HG03139 (cell line): Measurements from ENCODE around the gene NR2C1.
"Not testable (repeated sequence)": the region's sequence is repeated elsewhere in the genome, so short reads cannot be mapped to it uniquely, and the experiment has no call there.

Source experiments
- ATAC-seq: cut with Tn5 transposase; IDR thresholded peaks from one replicate; pipeline ENCODE4 v1.9.1; 2021; ENCODE audit not compliant: unreplicated experiment

NR2C1 gene

DNA sequence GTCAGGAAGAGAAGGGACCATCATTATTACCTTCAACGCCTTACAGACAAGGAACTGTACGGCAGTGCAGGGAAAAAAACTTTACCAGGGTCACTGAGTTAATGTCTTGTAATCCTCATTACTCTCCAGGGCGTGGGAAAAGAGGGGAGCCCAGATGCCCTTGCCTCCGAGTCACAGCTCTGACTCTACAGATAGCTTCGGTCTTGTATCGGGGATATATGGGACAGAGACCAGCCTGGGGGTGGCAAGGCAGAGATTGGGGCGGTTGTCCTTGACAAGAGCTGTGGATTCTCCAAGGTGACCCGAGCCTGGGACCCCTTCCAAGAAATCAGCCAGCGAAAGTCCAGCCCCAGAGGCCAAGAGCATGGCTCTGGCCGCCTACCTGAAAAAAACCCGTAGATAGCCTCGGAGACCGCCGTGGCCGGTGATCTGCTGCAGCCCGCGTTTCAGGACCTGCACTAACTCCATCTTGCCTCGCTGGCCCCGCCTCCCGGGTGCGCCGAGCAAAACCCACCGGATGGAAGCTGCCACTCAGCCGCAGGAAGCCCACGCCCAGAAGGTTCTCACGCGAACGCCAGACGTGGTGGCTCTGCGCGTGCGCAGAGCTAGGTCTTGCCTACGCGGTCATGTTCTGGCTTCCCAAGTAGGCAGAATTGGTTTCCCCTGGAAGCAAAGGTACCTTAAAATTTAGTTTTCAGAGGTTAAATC, 70.1 kb downstream of the NR2C1 start, which contains the start of gene NDUFA12:
Gene NDUFA12, minus strand, starts transcription at position 485 of the 708 bp plus-strand sequence. Its CDS starts 17 bp downstream, at position 468.
- ATAC-seq, result peak; percentile 99

DNA sequence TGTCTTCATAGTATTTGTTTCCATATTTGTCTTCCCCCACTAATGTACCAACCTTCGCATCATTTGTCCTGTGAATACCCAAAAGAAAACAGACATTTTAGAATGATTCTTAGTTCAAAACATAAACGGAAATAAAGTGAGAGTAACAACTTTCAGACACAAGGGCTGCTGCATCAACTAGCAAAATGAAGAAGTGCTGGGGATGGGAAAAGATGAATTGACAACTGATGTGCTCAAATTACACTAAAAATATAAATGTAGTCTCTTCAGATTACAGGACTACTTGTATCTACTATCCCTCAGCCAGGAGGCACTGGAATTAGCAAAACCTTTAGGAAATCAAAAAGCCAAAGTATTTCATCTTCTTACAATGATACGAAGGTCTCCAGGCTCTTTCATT, 70.7 kb downstream of the NR2C1 start:
- ATAC-seq, result no peak

DNA sequence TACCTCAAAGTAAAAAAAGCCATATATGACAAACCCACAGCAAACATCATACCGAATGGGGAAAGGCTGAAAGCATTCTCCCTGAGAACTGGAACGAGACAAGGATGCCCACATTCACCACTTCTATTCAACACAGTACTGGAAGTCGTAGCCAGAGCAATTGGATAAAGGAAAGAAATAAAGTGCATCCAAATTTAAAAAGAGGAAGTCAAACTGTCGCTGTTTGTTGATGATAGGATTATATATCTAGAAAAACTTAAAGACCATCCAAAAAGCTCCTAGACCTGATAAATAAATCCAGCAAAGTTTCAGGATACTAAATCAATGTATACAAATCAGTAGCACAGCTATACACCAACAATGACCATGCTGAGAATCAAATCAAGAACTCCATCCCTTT, 75.1 kb downstream of the NR2C1 start:
- no peak for ATAC-seq

DNA sequence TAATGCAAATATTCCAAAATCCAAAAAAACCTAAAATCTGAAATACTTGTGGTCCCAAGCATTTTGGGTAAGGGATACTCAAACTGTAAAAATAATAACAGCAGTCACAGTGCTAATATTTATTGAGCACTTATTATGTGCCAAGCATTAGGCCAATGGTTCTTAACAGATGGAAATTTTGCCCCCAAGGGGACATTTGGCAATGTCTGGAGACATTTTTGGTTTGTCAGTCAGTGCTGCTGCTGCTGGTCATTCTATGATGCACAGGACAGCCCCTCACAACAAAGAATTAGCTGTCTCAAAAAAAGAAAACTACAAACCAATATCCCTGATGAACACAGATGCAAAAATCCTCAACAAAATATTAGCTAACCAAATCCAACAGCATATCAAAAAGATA, 75.7 kb downstream of the NR2C1 start:
- ATAC-seq, result no peak

DNA sequence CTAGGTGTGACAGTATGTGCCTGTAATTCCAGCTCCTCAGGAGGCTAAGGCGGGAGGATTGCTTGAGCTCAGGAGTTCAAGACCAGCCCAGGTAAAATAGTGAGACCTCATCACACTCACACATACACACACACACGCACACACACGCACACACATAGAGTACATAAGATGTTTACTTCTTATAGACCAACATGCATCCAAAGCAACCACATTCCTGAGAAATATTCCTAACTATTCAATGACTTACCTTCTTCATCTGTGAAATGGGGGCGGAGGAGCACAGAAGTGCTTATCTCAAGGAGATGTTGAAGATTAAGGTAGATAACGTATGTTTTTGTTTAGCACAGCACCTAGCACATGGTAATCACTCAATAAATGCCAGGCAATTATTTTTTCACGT, 76.4 kb downstream of the NR2C1 start:
- ATAC-seq, result no peak

DNA sequence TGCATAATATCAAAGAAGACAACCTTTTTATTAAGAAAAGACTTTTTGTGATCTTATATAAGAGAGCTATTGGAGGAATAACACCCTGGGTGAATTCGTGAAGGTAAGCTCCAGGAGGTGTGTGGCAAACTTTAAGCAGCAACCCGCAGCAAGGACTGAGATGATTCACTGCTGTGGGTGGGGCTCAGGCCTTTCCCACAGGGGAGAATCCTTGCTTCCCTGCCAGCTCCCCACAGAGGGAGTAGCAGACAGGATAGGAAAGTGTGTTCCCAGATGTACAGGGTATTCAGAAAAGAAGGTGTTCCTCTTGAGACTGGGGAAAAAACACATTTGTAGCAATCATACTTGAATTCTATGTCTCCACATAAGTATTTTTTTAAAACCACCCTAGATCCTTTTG, 79.1 kb downstream of the NR2C1 start:
- ATAC-seq, result no peak

DNA sequence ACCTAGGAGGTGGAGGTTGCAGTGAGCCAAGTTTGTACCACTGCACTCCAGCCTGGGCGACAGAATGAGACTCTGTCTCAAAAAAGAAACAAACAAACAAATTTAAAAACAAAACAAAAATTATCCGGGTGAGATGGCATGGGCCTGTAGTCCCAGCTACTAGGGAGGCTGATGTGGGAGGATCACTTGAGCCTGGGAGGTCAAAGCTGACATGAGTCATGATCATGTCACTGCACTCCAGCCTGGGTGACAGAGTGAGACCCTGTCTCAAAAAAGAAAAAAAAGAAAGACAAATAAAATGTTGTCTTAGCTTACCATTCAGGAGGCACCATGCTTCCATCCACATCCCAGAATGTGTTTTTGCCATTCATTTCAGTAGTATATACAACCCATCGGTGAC, 79.6 kb downstream of the NR2C1 start:
- ATAC-seq, result not testable (repeated sequence)

DNA sequence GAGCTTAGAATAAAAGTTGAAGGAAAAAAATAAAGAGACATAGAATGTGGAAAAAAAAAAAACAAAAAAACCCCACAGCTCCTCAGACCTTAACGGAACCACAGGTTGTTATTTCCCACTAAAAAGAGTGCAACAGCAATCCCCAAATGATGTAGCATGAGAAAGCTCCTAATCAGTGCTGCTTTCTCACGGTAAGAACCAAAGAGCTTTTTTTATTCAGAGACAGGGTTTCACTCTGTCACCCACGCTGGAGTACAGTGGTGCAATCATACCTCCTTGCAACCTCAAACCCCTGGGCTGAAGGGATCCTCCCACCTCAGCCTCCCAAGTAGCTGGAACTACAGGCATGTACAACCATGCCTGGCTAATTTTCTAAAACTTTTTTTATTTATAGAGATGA, 83.2 kb downstream of the NR2C1 start:
- ATAC-seq, result no peak

DNA sequence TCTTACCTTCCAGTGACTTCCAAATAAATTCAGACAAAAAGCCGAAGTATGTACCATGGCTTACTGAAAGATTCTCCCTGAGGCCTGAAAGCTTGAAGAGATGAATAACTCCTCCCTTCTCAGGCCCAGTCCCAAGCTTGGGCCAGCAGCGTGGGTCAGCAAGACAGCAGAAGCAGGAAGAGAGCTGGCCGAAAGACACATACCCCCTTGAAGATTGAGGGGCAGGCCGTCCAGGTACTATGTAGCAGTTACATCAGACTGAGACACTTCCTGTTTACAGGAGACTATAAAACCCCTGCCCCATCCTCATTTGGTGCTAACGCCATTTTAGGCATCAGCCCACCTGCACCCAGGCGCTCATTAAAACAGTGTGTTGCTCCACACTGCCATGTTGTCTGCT, 84.9 kb downstream of the NR2C1 start:
- ATAC-seq, result no peak

DNA sequence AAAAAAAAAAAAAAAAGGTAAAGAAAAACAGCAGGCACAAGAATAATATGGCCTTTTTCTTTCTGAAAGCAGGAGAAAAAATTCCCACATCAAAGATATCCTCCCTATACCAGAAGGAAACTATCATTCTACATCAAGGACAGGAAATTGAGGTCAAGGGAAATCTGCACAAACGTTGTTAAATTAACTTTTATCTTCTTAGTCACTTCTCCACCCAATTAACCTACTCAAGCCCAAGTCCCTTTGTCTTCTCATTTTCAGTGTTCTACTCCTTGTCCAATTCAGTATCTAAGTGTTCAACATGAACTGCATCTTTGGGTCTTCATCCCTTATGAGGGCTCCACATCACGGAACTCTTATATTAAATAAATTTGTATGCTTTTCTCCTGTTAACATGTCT, 85.6 kb downstream of the NR2C1 start:
- no peak for ATAC-seq

DNA sequence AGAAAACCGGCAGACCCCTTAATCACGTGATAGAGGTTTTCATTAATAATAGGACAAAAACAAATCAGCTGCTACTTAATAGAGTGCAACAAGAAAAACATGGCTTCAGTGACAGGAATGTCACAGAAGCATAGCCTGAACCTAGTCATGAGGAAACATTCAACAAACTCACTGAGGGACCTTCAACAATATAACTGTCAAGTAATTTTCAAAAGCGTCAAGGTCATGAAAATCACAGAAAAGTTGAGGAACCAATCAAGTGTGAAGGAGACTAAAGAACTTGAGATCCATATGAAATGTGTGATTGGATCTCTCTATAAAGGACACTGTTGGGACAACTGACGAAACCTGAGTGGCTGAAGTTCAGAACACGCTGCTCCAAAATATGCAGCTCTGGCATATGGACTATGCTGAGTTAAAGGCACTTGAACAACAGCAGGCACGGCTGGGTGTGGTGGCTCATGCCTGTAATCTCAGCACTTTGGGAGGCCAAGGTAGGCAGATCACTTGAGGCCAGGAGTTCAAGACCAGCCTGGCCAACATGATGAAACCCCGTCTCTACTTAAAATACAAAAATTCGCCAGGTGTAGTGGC, 86.2 kb downstream of the NR2C1 start:
- no peak for ATAC-seq

DNA sequence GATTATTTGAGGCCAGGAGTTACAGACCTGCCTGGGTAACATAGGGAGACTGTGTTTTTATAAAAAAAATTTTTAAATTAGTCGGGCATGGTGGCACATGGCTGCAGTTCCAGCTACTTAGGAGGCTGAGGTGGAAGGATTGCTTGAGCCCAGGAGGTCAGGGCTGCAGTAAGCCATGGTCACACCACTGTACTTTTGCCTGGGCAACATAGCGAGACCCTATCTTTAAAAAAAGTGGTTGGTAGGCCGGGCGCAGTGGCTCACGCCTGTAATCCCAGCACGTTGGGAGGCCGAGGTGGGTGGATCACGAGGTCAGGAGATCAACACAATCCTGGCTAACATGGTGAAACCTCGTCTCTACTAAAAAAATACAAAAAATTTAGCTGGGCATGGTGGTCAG, 88.3 kb downstream of the NR2C1 start:
- not testable (repeated sequence) for ATAC-seq

DNA sequence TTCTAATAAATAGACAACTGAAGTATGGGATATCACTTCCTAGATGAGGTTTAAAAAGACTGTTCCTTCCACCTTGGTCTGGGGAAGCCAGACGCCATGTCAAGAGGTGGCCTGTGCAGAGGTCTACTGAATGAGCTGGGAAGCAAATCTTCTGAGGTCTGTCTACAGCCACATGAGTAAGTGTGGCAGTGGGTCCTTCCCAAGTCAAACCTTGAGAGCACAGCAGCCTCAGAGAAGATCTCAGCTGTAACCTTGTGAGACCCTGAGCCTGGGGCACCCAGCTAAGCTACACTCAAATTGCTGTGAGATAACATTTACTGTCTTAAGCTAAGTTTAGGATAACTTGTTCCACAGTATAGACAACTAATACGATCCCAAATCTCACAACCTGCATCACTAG, 90.1 kb downstream of the NR2C1 start:
- no peak for ATAC-seq

DNA sequence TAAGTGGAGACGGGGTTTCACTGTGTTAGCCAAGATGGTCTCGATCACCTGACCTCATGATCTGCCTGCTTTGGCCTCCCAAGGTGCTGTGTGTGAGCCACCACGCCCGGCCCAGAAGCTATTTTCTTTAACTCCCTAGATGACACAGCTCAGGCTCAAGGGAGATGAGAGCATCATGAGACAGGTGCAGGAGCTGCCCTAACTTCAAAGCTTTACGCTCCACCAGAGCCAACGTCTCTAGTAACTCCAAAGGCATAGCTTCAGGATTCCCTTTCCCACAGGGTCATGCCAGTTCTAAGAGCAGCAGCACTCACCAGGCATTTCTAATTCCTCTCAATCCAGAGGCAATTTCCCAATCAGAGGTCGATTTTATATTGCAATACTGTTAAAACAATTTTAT, 91.0 kb downstream of the NR2C1 start:
- ATAC-seq, result no peak

DNA sequence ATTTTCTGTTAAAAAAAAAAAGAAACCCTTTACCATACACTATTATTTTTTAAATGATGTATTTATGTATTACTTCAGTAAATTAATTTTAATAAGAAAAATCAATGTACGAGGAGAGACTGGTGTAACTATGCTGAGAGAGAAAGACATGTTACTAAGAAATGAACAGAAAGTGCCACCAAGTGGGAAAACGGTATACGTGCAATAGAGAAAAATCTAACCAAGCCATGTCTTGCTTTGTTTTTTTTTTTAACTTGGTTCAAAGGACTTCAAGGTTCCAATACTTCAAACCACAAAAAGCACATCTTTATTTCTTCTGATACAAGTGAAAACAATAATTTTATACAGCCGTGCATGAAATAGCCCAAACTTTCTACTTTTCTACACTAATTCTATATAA, 92.8 kb downstream of the NR2C1 start:
- no peak for ATAC-seq

DNA sequence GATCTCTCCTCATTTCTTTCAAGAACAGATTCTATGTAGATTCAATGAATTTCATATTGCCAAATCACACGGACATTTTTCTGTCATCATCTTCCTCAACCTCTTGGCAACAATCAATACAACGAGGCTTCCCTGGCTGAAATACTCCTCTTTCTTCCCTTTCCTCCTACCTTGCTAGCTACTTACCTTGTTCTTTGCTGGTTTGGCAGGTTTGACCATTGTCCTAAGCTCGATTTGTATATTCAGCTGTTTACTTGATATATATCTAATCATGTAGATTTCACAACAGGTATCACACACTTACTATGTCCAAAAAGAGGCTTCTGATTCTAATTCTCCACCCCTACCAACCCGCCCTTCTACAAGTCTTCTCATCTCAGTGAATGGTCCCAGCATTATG, 93.5 kb downstream of the NR2C1 start:
- ATAC-seq, result no peak

DNA sequence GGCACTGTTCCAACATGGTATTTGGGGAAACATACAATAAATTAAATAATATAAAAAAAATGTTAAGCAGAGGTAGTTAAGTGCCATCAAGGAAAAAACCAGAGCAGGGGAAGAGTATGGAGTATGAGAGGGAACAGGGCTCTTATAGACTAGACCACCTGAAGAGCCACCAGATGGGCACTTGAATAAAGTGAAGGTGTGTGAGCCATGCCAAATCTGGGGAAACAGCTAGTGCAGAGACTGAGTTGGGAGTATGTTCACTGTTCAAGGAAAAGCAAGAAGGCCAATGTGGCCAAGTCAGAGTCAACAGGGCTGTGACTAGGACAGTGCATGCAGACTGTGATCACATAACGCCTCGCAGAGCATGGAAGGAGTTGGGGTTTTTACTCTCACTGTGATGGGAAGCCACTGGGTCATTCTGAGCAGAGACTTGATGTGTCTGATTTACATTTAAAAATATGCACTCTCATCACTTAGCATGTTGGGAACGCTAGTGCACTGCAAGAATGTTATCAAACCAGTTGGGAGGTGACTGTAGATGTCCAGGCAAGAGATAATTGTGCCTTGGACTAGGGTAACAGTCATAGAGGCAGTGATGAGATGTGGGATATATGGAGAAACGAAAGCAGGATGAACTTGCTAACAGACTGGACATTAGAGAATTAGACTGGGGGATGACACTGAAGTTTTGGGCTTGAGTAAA, 95.5 kb downstream of the NR2C1 start:
- ATAC-seq, result no peak

DNA sequence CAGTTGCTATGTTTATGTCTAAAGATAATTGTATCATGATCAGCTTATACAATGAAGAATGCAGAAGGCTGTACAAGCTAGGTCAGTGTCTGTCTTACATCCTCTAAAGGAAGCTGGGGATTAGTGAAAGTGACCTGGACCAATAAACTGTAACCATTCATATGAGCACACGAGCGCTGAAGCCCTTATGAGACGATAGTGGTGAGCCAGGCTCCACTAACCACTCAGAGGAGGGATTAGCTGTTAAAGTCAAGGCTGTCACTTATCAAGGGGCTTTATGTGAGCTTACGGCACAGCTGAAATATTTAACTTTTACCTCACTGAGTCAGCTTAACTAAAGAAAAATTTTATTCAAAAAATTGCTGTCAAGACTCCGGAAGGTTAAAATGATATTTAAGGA, 100.2 kb downstream of the NR2C1 start:
- no peak for ATAC-seq

DNA sequence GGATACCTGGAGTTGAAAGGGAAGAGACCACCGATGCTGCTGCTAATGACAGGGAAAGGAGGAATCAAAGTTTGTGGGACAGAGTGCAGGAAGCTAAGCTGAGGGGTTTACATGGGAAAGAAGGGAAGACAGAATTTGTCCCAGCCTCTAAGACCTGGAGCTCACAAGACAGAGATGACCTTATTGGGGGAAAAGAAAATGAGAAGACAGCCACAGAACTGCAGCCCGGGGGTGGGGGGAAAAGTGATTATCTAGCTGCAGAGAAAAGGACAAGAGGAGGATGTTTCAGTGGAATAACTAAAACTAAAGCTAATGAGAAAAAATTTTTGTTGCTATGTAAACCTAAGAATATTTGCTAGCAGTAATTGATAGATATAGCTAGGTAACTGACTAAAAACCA, 100.6 kb downstream of the NR2C1 start:
- no peak for ATAC-seq

DNA sequence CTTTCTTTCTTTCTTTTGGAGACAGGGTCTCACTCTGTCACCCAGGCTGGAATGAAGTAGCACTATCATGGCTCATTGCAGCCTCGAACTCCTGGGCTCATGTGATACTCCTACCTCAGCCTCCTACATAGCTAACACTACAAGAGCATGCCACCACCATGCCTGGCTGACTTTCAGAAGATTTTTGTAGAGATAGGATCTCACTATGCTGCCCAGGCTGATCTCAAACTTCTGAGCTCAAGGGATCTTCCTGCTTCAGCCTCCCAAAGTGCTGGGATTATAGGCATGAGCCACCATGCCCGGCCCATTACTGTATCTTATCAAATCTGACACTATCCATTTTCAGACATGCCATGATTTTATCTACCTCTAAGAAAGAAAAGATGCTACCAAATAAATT, 101.5 kb downstream of the NR2C1 start:
- no peak for ATAC-seq

DNA sequence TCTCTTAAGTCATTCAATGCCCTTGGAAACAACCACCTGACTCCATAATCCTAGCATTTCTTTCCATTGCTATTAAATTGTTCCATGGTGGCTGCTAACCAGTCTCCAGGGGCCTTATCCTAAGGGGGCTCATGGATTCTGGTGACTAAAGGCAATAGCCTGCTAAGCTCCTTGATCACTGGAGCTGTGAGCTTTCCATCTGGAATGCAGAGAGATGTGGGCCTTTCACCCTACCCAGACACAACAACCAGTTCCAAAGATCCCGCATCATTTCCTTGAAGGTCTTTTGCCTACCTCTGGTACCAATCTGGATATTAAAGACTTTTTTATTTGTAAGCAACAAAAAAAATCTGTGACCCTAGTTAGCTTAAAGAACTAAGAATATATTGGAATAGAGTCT, 102.9 kb downstream of the NR2C1 start:
- ATAC-seq, result no peak
